ENCODE results near the gene SRP72. TPM values are rescaled to one million over a fixed set of nuclear protein-coding genes. Genes with fewer than 3 reads are reported as not detected.
A peak's percentile ranks its signal among the peaks of the same experiment; 100 is the strongest.

SRP72 gene
- total and polyA plus RNA-seq, 2 of the 8 experiments (the other 6 are each of a cell fraction or from before 2014, with no cell fraction given) = 37.7 to 144 TPM

DNA sequence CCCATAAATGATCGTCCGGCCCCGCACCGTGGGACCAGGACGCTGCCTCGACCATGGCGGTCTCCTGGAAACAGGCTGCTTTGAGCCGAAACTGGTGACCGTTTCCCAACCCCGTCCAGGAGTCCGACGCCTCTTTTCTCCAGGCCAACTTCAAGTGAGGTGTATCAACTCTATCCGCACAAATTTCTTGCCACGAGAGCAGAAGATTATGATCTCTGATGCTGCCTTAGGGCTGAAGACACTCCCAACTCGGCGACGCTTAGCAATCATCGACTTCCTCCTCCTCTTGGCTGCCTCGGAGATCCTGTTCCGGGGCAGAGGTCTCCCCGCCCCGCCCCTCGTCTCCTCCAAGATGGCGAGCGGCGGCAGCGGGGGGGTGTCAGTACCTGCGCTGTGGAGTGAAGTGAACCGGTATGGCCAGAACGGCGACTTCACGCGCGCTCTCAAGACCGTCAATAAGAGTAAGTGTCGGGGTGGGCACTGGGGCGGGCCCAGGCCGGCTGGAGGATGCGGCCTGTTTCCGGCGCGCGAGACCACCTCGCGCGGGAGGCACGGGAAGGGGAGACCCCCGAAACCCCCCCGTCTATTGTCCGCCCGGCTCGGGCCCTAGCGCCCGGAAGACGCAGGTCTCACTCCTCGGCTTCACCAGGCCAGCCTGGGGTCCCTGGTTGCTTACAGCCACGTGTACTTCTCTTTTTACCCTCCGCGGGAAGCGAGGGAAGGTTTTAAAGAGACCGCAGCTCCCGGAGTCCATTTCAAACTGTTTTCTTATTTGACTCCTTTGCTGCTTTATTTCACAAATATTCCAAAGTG is at the start of gene SRP72 (continued):
- TF ChIP-seq, protein P1, sequence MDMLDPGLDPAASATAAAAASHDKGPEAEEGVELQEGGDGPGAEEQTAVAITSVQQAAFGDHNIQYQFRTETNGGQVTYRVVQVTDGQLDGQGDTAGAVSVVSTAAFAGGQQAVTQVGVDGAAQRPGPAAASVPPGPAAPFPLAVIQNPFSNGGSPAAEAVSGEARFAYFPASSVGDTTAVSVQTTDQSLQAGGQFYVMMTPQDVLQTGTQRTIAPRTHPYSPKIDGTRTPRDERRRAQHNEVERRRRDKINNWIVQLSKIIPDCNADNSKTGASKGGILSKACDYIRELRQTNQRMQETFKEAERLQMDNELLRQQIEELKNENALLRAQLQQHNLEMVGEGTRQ (IDR thresholded peaks at IDR 0.05; ENCODE audit: low read length) = no peak
- TF ChIP-seq SAP30 (IDR thresholded peaks at IDR 0.05; ENCODE audit: insufficient read depth, insufficient replicate concordance, low read length) (no peak), SIRT6 (IDR thresholded peaks at IDR 0.05; ENCODE audit: low read length) (no peak), RXRA (IDR thresholded peaks at IDR 0.05; ENCODE audit: insufficient read depth, low read depth, low read length) (no peak), CEBPB (IDR thresholded peaks at IDR 0.05; ENCODE audit: low read depth, low read length) (no peak), SIX5 (IDR thresholded peaks at IDR 0.05; ENCODE audit: low read depth, low read length) (no peak), KDM5A (IDR thresholded peaks at IDR 0.05; ENCODE audit: low read length) (no peak), EP300 (IDR thresholded peaks at IDR 0.05; ENCODE audit: borderline replicate concordance in 1 of 2, low read depth in 2 of 2, low read length in 2 of 2) (no peak), RAD21 (IDR thresholded peaks at IDR 0.05 in 1 of 2, conservative IDR thresholded peaks at IDR 0.05 in 1 of 2; ENCODE audit: low read depth in 2 of 2, low read length in 2 of 2) (no peak), HDAC6 (IDR thresholded peaks at IDR 0.05; ENCODE audit: low read depth, low read length) (no peak), SP4 (IDR thresholded peaks at IDR 0.05; ENCODE audit: low read length) (no peak), CREB1 (IDR thresholded peaks at IDR 0.05) (0 out of 2 replicates have a peak, but pooled peaks have one; percentile 19), JUND (IDR thresholded peaks at IDR 0.05; ENCODE audit: low read length) (no peak), MAFK (IDR thresholded peaks at IDR 0.05; ENCODE audit: low read depth, low read length) (no peak), BACH1 (IDR thresholded peaks at IDR 0.05; ENCODE audit: low read length) (no peak), PHF8 (conservative IDR thresholded peaks at IDR 0.05; ENCODE audit: low read depth, low read length) (peak; percentile 82), EGR1 (IDR thresholded peaks at IDR 0.05; ENCODE audit: borderline replicate concordance, low read depth, low read length) (no peak), GTF2F1 (IDR thresholded peaks at IDR 0.05; ENCODE audit: borderline replicate concordance, low read depth, low read length) (no peak), KDM1A (IDR thresholded peaks at IDR 0.05; ENCODE audit: borderline replicate concordance, low read length) (no peak), POLR2A (IDR thresholded peaks at IDR 0.05; ENCODE audit: control extremely low read depth in 1 of 2, low read depth in 2 of 2, low read length in 2 of 2) (peak; percentile 61 to 86)
- TF ChIP-seq, protein P2, sequence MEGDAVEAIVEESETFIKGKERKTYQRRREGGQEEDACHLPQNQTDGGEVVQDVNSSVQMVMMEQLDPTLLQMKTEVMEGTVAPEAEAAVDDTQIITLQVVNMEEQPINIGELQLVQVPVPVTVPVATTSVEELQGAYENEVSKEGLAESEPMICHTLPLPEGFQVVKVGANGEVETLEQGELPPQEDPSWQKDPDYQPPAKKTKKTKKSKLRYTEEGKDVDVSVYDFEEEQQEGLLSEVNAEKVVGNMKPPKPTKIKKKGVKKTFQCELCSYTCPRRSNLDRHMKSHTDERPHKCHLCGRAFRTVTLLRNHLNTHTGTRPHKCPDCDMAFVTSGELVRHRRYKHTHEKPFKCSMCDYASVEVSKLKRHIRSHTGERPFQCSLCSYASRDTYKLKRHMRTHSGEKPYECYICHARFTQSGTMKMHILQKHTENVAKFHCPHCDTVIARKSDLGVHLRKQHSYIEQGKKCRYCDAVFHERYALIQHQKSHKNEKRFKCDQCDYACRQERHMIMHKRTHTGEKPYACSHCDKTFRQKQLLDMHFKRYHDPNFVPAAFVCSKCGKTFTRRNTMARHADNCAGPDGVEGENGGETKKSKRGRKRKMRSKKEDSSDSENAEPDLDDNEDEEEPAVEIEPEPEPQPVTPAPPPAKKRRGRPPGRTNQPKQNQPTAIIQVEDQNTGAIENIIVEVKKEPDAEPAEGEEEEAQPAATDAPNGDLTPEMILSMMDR (IDR thresholded peaks at IDR 0.05; ENCODE audit: control extremely low read depth in 1 of 3, insufficient read depth in 1 of 3, low read depth in 1 of 3, low read length in 3 of 3) = no peak
